GM20000 (cell line): Measurements from ENCODE around the gene CTNNA3.
"Not testable (repeated sequence)": the region's sequence is repeated elsewhere in the genome, so short reads cannot be mapped to it uniquely, and the experiment has no call there.

Experiments
- DNase-seq: peaks from one replicate; pipeline ENCODE4 v3.0.0; 2012; ENCODE audit warnings: low spot score
- CTCF ChIP-seq: IDR thresholded peaks from 2 replicates; pipeline ENCODE4 v1.5.1; 2012; ENCODE audit warnings: mild to moderate bottlenecking, control low read depth; ENCODE audit errors: extremely low read depth, missing control alignments

CTNNA3 gene

GRCh38 chr10:67599597-67599996, 96.4 kb downstream of the CTNNA3 start:
- DNase-seq = no peak
- TF ChIP-seq CTCF = no peak

GRCh38 chr10:67596641-67597040, 99.4 kb downstream of the CTNNA3 start:
- DNase-seq = no peak
- TF ChIP-seq CTCF = no peak

- DNase-seq = no peak
- TF ChIP-seq CTCF = no peak
These were observed 108.2 kb downstream of the CTNNA3 start for GRCh38 chr10:67587771-67588170.

- no peak for TF ChIP-seq CTCF
These were observed 120.5 kb downstream of the CTNNA3 start for GRCh38 chr10:67575532-67575931.

GRCh38 chr10:67573484-67573883, 122.5 kb downstream of the CTNNA3 start:
- DNase-seq = no peak
- no peak for TF ChIP-seq CTCF

More at GRCh38 chr10:67575532-67575931, 120.5 kb downstream of the CTNNA3 start:
- no peak for DNase-seq

- no peak for DNase-seq
- no peak for TF ChIP-seq CTCF
These were observed 124.5 kb downstream of the CTNNA3 start for GRCh38 chr10:67571503-67571902.

GRCh38 chr10:67558311-67558710, 137.7 kb downstream of the CTNNA3 start:
- not testable (repeated sequence) for DNase-seq

- no peak for TF ChIP-seq CTCF
- DNase-seq = no peak
These were observed 142.7 kb downstream of the CTNNA3 start for GRCh38 chr10:67553254-67553653.
